Colonic mucosa (tissue), 4 donors: ENCODE data around the gene SLC35G6. TPM values are rescaled to one million over a fixed set of nuclear protein-coding genes. Genes with fewer than 3 reads are reported as not detected.

ENCODE experiments used
- DNase-seq: peaks from one replicate; pipeline ENCODE4 v3.0.0-alpha.2; 2020
- H3K27ac ChIP-seq: fragments of 200-600 bp; one replicate; pipeline ENCODE4 v1.8.0; 2021
- H3K27me3 ChIP-seq: fragments of 200-600 bp; one replicate; pipeline ENCODE4 v1.8.0; 2021
- H3K36me3 ChIP-seq: fragments of 200-600 bp; one replicate; pipeline ENCODE4 v1.8.0; 2021
- H3K4me1 ChIP-seq: fragments of 200-600 bp; one replicate; pipeline ENCODE4 v1.8.0; 2021; ENCODE audit warnings: mild to moderate bottlenecking
- H3K4me3 ChIP-seq: fragments of 200-600 bp; one replicate; pipeline ENCODE4 v1.8.0; 2021
- H3K9ac ChIP-seq, 2 donors: one replicate each; pipeline ENCODE4 v1.7.0; 2013; ENCODE audit warnings: control low read depth in 2 of 2, low read depth in 2 of 2, low read length in 2 of 2
- H3K9me3 ChIP-seq: fragments of 200-600 bp; one replicate; pipeline ENCODE4 v1.8.0; 2021
- CTCF ChIP-seq: fragments of 200-600 bp; IDR thresholded peaks from one replicate; pipeline ENCODE4 v1.8.0; 2022; ENCODE audit warnings: antibody characterized with exemption, mild to moderate bottlenecking
- intact Hi-C: fragments of 100-400 bp; cut with DNase I; formaldehyde crosslinking; loops from one replicate; pipeline ENCODE4 v1.14.1; 2022
- total RNA-seq, 2 donors: library from RNA; stranded (reverse); fragmentation: NEBNext Ultra II Directional in 1 of 2; extraction: Animal tissue kit (Norgen Biotek cat#: 25700) in 1 of 2; gene quantifications; one replicate each; pipeline ENCODE4 v1.2.1, GENCODE V29; 2021
- donor health status: healthy.
- donor health status: DM: no; HTN: no; CAD: no.
- donor health status: DM: no; HTN: no; CAD: no.

SLC35G6 gene
- total RNA-seq, 2 donors from 2014 or later = not detected

GRCh38 chr17:7437950-7438614, 43.2 kb upstream of the SLC35G6 start:
- no peak overlapping the region for H3K27ac ChIP-seq
- peak overlapping the region; percentile 4 to 26 for H3K9ac ChIP-seq
- no peaks in the 10 kb centered on the region for H3K9me3 ChIP-seq
- H3K4me1 ChIP-seq = peaks cover 18% of the 10 kb centered on the region
- intact Hi-C loops = loop anchor here (2.0 to 10.0 kb wide), 3 partner anchors 47 to 147 kb away; partner anchors contain the start of genes MPDU1, POLR2A and TMEM95
- H3K27me3 ChIP-seq = peaks cover 38% of the 10 kb centered on the region
- peak; percentile 59 for DNase-seq
- no peaks in the 10 kb centered on the region for H3K36me3 ChIP-seq
- H3K4me3 ChIP-seq = peak overlapping the region; percentile 26
- TF ChIP-seq CTCF = no peak

GRCh38 chr17:7438656-7439460, 42.4 kb upstream of the SLC35G6 start:
- Histone ChIP-seq H3K9ac (no peak overlapping the region), H3K27me3 (peaks cover 38% of the 10 kb centered on the region), H3K27ac (no peak overlapping the region), H3K4me3 (peak overlapping the region; percentile 26), H3K4me1 (peaks cover 18% of the 10 kb centered on the region), H3K9me3 (no peaks in the 10 kb centered on the region), H3K36me3 (no peaks in the 10 kb centered on the region)
- intact Hi-C loops = loop anchor here (5.0 to 10.0 kb wide), 2 partner anchors 82 to 146 kb away; partner anchors contain the start of genes MPDU1 and TMEM95
- DNase-seq = no peak
- no peak for TF ChIP-seq CTCF

GRCh38 chr17:7439462-7440112, 41.7 kb upstream of the SLC35G6 start, which contains the start of gene FGF11:
Gene FGF11 (plus strand): TSS chr17:7439512. CDS start chr17:7439621, 109 bp downstream.
- peak within 1 kb of the TSS; percentile 4 to 55 for H3K9ac ChIP-seq
- peak within 1 kb of the TSS; percentile 27 for H3K4me3 ChIP-seq
- no peaks in the 10 kb centered on the region for H3K9me3 ChIP-seq
- intact Hi-C loops = loop anchor here (5.0 to 10.0 kb wide), 2 partner anchors 82 to 145 kb away; partner anchors contain the start of genes MPDU1 and TMEM95
- peaks cover 38% of the 10 kb centered on the region for H3K27me3 ChIP-seq
- H3K4me1 ChIP-seq = peaks cover 18% of the 10 kb centered on the region
- DNase-seq = no peak
- H3K36me3 ChIP-seq = no peaks in the 10 kb centered on the region
- H3K27ac ChIP-seq = no peak within 1 kb of the TSS
- no peak for TF ChIP-seq CTCF

- Histone ChIP-seq H3K9me3 (no peaks in the 10 kb centered on the region), H3K4me1 (peaks cover 18% of the 10 kb centered on the region), H3K36me3 (no peaks in the 10 kb centered on the region), H3K9ac (peak overlapping the region in 1 of 2 donors; percentile 55), H3K27me3 (peaks cover 38% of the 10 kb centered on the region), H3K27ac (no peak overlapping the region), H3K4me3 (peak overlapping the region; percentile 27)
- intact Hi-C loops = no loop called here
- no peak for TF ChIP-seq CTCF
- DNase-seq = peak; percentile 36
These were observed 41.0 kb upstream of the SLC35G6 start for GRCh38 chr17:7440113-7440833.

- H3K4me3 ChIP-seq = no peak overlapping the region
- TF ChIP-seq CTCF = no peak
- H3K9ac ChIP-seq = no peak overlapping the region
- H3K36me3 ChIP-seq = no peaks in the 10 kb centered on the region
- no peak overlapping the region for H3K27ac ChIP-seq
- no peaks in the 10 kb centered on the region for H3K9me3 ChIP-seq
- DNase-seq = no peak
- intact Hi-C loops = no loop called here
- peaks cover 18% of the 10 kb centered on the region for H3K4me1 ChIP-seq
- H3K27me3 ChIP-seq = peaks cover 38% of the 10 kb centered on the region
These were observed 40.4 kb upstream of the SLC35G6 start for GRCh38 chr17:7440834-7441195.
